ENCODE data around the gene MARCHF10. TPM values are rescaled to one million over a fixed set of nuclear protein-coding genes. Genes with fewer than 3 reads are reported as not detected.

The MARCHF10 gene
- total and polyA plus RNA-seq, 2 of the 4 experiments (the other 2 are of a cell fraction): 0.18 to 0.74 TPM

GRCh38 chr17:62660629-62661118 lies 147.4 kb downstream of the MARCHF10 start:
- CTCF ChIA-PET: no interaction called here

More at GRCh38 chr17:62660629-62661118, 147.4 kb downstream of the MARCHF10 start:
- Histone ChIP-seq H2BK120ac (ENCODE audit: low read depth, low read length) (no peak overlapping the region), H3K4me3 (ENCODE audit: insufficient read depth, low read depth, low read length) (no peak overlapping the region), H3K79me1 (ENCODE audit: low read depth in 1 of 2, low read length in 2 of 2) (peaks cover 49 to 88% of the 10 kb centered on the region in 2 experiments), H3K4me1 (ENCODE audit: control insufficient read depth, insufficient read depth, low read length) (peaks cover 2% of the 10 kb centered on the region; the same call in 1 of the 2 replicates), H3K36me3 (ENCODE audit: control insufficient read depth, insufficient read depth, low read length) (peaks cover 24% of the 10 kb centered on the region), H4K20me1 (ENCODE audit: insufficient read depth, low read length) (peaks cover 60% of the 10 kb centered on the region), H4K91ac (ENCODE audit: insufficient read depth, low read depth, low read length) (no peak overlapping the region), H3K27ac (ENCODE audit: insufficient read depth, low read length) (no peak overlapping the region), H3K18ac (ENCODE audit: low read depth, low read length) (no peak overlapping the region), H2BK20ac (ENCODE audit: low read depth, low read length) (no peak overlapping the region), H3K14ac (replicated peaks; ENCODE audit: low read depth, low read length) (no peak overlapping the region), H2BK15ac (ENCODE audit: low read depth, low read length) (no peak overlapping the region), H3K9me3 (ENCODE audit: control insufficient read depth, insufficient read depth, low read length) (no peaks in the 10 kb centered on the region; the same call in 1 of the 2 replicates), H2AFZ (replicated peaks; ENCODE audit: low read length, poor library complexity) (no peak overlapping the region), H3K9me1 (ENCODE audit: insufficient read depth, low read length) (peaks cover 24% of the 10 kb centered on the region), H2BK5ac (ENCODE audit: low read depth, low read length, poor library complexity, severe bottlenecking) (no peak overlapping the region), H4K5ac (ENCODE audit: low read depth, low read length) (no peak overlapping the region), H3K56ac (ENCODE audit: extremely low read depth, insufficient read depth, low read length) (no peak overlapping the region), H3K4ac (ENCODE audit: low read depth, low read length) (no peak overlapping the region), H3K23ac (ENCODE audit: low read depth, low read length) (no peak overlapping the region), H2AK5ac (ENCODE audit: low read depth, low read length) (no peak overlapping the region), H3K9ac (ENCODE audit: low read depth, low read length) (no peak overlapping the region), H2AK9ac (replicated peaks; ENCODE audit: low read depth, low read length, poor library complexity) (no peak overlapping the region), H3K27me3 (ENCODE audit: control insufficient read depth, insufficient read depth, low read length) (no peaks in the 10 kb centered on the region), H4K8ac (ENCODE audit: low read depth in 2 of 2, low read length in 2 of 2) (no peak overlapping the region), H3K4me2 (ENCODE audit: low read depth, low read length) (no peak overlapping the region)
- ATAC-seq (ENCODE audit: low read depth): no peak
- POLR2A ChIA-PET (ENCODE audit: unreplicated experiment): interaction anchor here (0.6 kb wide), 1 partner anchor 8 kb away, joined by 7 read pairs; no protein-coding TSS in a partner anchor
- 100% methylated on average over 1 of the region's 2 CpGs; no CpG with 5 or more reads in 1 of the 2 experiments for WGBS, 2 experiments (ENCODE audit: extremely low coverage in 2 of 2, insufficient read length in 1 of 2)
- BruUV-seq (replicated peaks): no TSS peak
- TF ChIP-seq RFX5 (IDR thresholded peaks at IDR 0.05; ENCODE audit: low read depth, low read length) (no peak), FOS (IDR thresholded peaks at IDR 0.05; ENCODE audit: low read depth, low read length) (no peak), ELK1 (IDR thresholded peaks at IDR 0.05; ENCODE audit: borderline replicate concordance, low read depth, low read length) (no peak), BHLHE40 (IDR thresholded peaks at IDR 0.05; ENCODE audit: low read depth, low read length) (no peak), NFE2L2 (IDR thresholded peaks at IDR 0.05; ENCODE audit: low read depth, low read length) (no peak), MXI1 (IDR thresholded peaks at IDR 0.05; ENCODE audit: borderline replicate concordance, low read depth, low read length) (no peak), USF2 (IDR thresholded peaks at IDR 0.05; ENCODE audit: low read depth, low read length) (no peak), MAZ (IDR thresholded peaks at IDR 0.05; ENCODE audit: borderline replicate concordance, low read depth, low read length) (no peak), SMC3 (IDR thresholded peaks at IDR 0.05; ENCODE audit: low read depth, low read length) (no peak), RAD21 (IDR thresholded peaks at IDR 0.05; ENCODE audit: low read length) (no peak), RCOR1 (IDR thresholded peaks at IDR 0.05; ENCODE audit: insufficient replicate concordance, low read length) (no peak)
- in situ Hi-C loops (cut with MboI; ENCODE audit: low sequenced_read_pairs): no loop called here
- dilution Hi-C loops (cut with HindIII; ENCODE audit: low sequenced_read_pairs, unreplicated experiment): no loop called here
- DNase-seq: no peak
- intact Hi-C loops (cut with micrococcal nuclease): no loop called here

Measured in IMR-90 (cell line).